ENCODE measurements around the gene ELOVL6.

Gene ELOVL6

GRCh38 chr4:110109455-110109854, 89.0 kb downstream of the ELOVL6 start:
- no peak for DNase-seq (ENCODE audit: low spot score)
- TF ChIP-seq, protein P1, sequence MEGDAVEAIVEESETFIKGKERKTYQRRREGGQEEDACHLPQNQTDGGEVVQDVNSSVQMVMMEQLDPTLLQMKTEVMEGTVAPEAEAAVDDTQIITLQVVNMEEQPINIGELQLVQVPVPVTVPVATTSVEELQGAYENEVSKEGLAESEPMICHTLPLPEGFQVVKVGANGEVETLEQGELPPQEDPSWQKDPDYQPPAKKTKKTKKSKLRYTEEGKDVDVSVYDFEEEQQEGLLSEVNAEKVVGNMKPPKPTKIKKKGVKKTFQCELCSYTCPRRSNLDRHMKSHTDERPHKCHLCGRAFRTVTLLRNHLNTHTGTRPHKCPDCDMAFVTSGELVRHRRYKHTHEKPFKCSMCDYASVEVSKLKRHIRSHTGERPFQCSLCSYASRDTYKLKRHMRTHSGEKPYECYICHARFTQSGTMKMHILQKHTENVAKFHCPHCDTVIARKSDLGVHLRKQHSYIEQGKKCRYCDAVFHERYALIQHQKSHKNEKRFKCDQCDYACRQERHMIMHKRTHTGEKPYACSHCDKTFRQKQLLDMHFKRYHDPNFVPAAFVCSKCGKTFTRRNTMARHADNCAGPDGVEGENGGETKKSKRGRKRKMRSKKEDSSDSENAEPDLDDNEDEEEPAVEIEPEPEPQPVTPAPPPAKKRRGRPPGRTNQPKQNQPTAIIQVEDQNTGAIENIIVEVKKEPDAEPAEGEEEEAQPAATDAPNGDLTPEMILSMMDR (conservative IDR thresholded peaks at IDR 0.05; ENCODE audit: low read depth), result no peak
- ChIA-PET CTCF (no interaction called here), POLR2A (ENCODE audit: low non-redundant PET) (no interaction called here)
- H3K27ac ChIP-seq, result no peak overlapping the region

GRCh38 chr4:110108960-110109359, 89.5 kb downstream of the ELOVL6 start:
- TF ChIP-seq, protein P1 (conservative IDR thresholded peaks at IDR 0.05; ENCODE audit: low read depth), result no peak
- POLR2A ChIA-PET (ENCODE audit: low non-redundant PET), result no interaction called here
- CTCF ChIA-PET, result no interaction called here
- no peak for DNase-seq (ENCODE audit: low spot score)
- no peak overlapping the region for H3K27ac ChIP-seq

- CTCF ChIA-PET, result no interaction called here
- no peak overlapping the region for H3K27ac ChIP-seq
- no peak for DNase-seq (ENCODE audit: low spot score)
- POLR2A ChIA-PET (ENCODE audit: low non-redundant PET), result no interaction called here
- TF ChIP-seq, protein P1 (conservative IDR thresholded peaks at IDR 0.05; ENCODE audit: low read depth), result no peak
Measured at GRCh38 chr4:110108422-110108821, 90.0 kb downstream of the ELOVL6 start.

DNA sequence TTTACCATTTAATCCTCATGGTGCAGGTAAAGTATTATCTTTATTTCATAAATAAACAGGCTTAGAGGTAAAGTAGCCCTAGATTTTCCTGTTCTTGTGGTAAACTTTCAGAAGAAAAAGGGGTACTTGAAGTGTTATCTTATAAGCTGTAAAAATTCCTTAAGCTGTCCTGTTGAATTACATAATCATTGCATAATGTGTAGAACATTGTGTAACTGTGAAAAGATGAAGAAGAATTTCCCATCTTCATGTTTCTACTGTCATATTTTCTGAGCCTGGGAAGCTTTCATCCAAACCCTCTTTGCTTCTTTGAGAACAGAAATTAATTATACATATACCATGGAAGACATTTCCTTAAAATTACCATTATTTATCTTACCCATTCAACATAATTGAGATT, 90.5 kb downstream of the ELOVL6 start:
- TF ChIP-seq, protein P1 (conservative IDR thresholded peaks at IDR 0.05; ENCODE audit: low read depth), result no peak
- H3K27ac ChIP-seq, result no peak overlapping the region
- DNase-seq (ENCODE audit: low spot score), result no peak
- CTCF ChIA-PET, result no interaction called here
- POLR2A ChIA-PET (ENCODE audit: low non-redundant PET), result no interaction called here

GRCh38 chr4:110106931-110107296, 91.5 kb downstream of the ELOVL6 start:
- DNase-seq (ENCODE audit: low spot score), result peak; percentile 30
- CTCF ChIA-PET, result no interaction called here
- TF ChIP-seq, protein P1 (conservative IDR thresholded peaks at IDR 0.05; ENCODE audit: low read depth), result no peak
- POLR2A ChIA-PET (ENCODE audit: low non-redundant PET), result no interaction called here
- no peak overlapping the region for H3K27ac ChIP-seq

GRCh38 chr4:110104661-110105060, 93.8 kb downstream of the ELOVL6 start:
- POLR2A ChIA-PET (ENCODE audit: low non-redundant PET), result no interaction called here
- TF ChIP-seq, protein P1 (conservative IDR thresholded peaks at IDR 0.05; ENCODE audit: low read depth), result no peak

GRCh38 chr4:110099638-110100037, 98.8 kb downstream of the ELOVL6 start:
- TF ChIP-seq, protein P1 (conservative IDR thresholded peaks at IDR 0.05; ENCODE audit: low read depth), result no peak
- CTCF ChIA-PET, result no interaction called here
- no peak for DNase-seq (ENCODE audit: low spot score)
- H3K27ac ChIP-seq, result no peak overlapping the region
- POLR2A ChIA-PET (ENCODE audit: low non-redundant PET), result no interaction called here

More at GRCh38 chr4:110104661-110105060, 93.8 kb downstream of the ELOVL6 start:
- CTCF ChIA-PET, result no interaction called here
- no peak overlapping the region for H3K27ac ChIP-seq
- no peak for DNase-seq (ENCODE audit: low spot score)

Data from RWPE1 (cell line).